Endothelial cell of umbilical vein (primary cell): ENCODE measurements around the gene SUGCT. TPM values are rescaled to one million over a fixed set of nuclear protein-coding genes. Genes with fewer than 3 reads are reported as not detected.

Source experiments
- BruUV-seq: library from RNA; stranded (reverse); fragments of 400-500 nt; replicated peaks from 2 replicates; lab custom pipeline; 2021; lab: Mats Ljungman, UMichigan
- CTCF ChIA-PET: fragments of 300-600, 350-600 bp; sonication (Branson Sonifier 250); formaldehyde crosslinking; loops from one replicate; lab custom pipeline; 2021; ENCODE audit warnings: antibody characterized with exemption, inconsistent platforms; lab: Charles Lee
- POLR2A ChIA-PET: fragments of 300-600, 350-600 bp; sonication (Branson Sonifier 250); formaldehyde crosslinking; loops from one replicate; lab custom pipeline; 2021; ENCODE audit warnings: antibody characterized with exemption, inconsistent platforms; lab: Charles Lee
- DNase-seq: peaks from one replicate; pipeline ENCODE4 v3.0.0-alpha.2; 2011; ENCODE audit warnings: low read depth, low spot score
- FAIRE-seq: peaks from 2 replicates; lab custom pipeline; 2011; peaks lifted over from hg19 to GRCh38; lab: Jason Lieb, UNC
- H2AFZ ChIP-seq: 2 replicates; pipeline ENCODE4 v1.6.0; 2012; ENCODE audit warnings: low read depth, low read length, control low read depth, inconsistent platforms
- H3K27ac ChIP-seq: 2 replicates; pipeline ENCODE4 v1.5.1; 2011; ENCODE audit warnings: low read depth, mild to moderate bottlenecking, control low read depth, low read length, moderate library complexity; ENCODE audit not compliant: insufficient read depth
- H3K27me3 ChIP-seq, 2 experiments: 2 replicates each; pipeline versions ENCODE4 v1.6.0 to v1.6.1; 2011; ENCODE audit warnings: low read length in 2 of 2, mixed read lengths in 1 of 2; ENCODE audit not compliant: control insufficient read depth in 2 of 2, insufficient read depth in 2 of 2
- H3K36me3 ChIP-seq, 2 experiments: 2 replicates in 1 of 2; 3 replicates in 1 of 2; pipeline ENCODE4 v1.5.1; 2011; ENCODE audit warnings: low read length in 2 of 2, mild to moderate bottlenecking in 1 of 2, moderate library complexity in 1 of 2; ENCODE audit not compliant: control insufficient read depth in 2 of 2, insufficient read depth in 2 of 2; ENCODE audit errors: extremely low read depth in 1 of 2
- H3K4me1 ChIP-seq: 3 replicates; pipeline ENCODE4 v1.5.1; 2011; ENCODE audit warnings: mild to moderate bottlenecking, low read length; ENCODE audit not compliant: control insufficient read depth, insufficient read depth; ENCODE audit errors: extremely low read depth
- H3K4me2 ChIP-seq: 2 replicates; pipeline ENCODE4 v1.6.1; 2011; ENCODE audit warnings: low read length, control low read depth, mixed read lengths; ENCODE audit not compliant: insufficient read depth
- H3K4me3 ChIP-seq, 3 experiments: fragments of 200-600 bp in 1 of 3; sonication (generic), shearing (Covaris generic) in 1 of 3; replicated peaks in 1 of 3; 2 replicates each; pipeline ENCODE4 v1.5.1; 2011 to 2016; ENCODE audit warnings: control low read depth in 3 of 3, low read length in 3 of 3, mild to moderate bottlenecking in 2 of 3, inconsistent platforms in 1 of 3, low read depth in 1 of 3, moderate library complexity in 1 of 3; ENCODE audit not compliant: insufficient read depth in 1 of 3
- H3K79me2 ChIP-seq: 2 replicates; pipeline ENCODE4 v1.6.0; 2012; ENCODE audit warnings: low read length, inconsistent platforms; ENCODE audit not compliant: control insufficient read depth, insufficient read depth
- H3K9ac ChIP-seq: replicated peaks from 2 replicates; pipeline ENCODE3; 2011; ENCODE audit warnings: low read length, control low read depth; ENCODE audit not compliant: insufficient read depth; ENCODE audit errors: extremely low read depth
- H3K9me1 ChIP-seq: replicated peaks from 3 replicates; pipeline ENCODE4 v1.6.0; 2011; ENCODE audit warnings: mild to moderate bottlenecking, low read length; ENCODE audit not compliant: control insufficient read depth, insufficient read depth; ENCODE audit errors: extremely low read depth
- H3K9me3 ChIP-seq: replicated peaks from 2 replicates; pipeline ENCODE4 v1.5.1; 2012; ENCODE audit warnings: low read length, inconsistent platforms; ENCODE audit not compliant: control insufficient read depth, insufficient read depth
- H4K20me1 ChIP-seq: replicated peaks from 2 replicates; pipeline ENCODE3; 2011; ENCODE audit warnings: mild to moderate bottlenecking, low read length; ENCODE audit not compliant: control insufficient read depth, insufficient read depth; ENCODE audit errors: extremely low read depth
- EZH2 ChIP-seq: IDR thresholded peaks from 2 replicates; pipeline ENCODE4 v1.6.1; 2012; ENCODE audit warnings: borderline replicate concordance, low read depth, mild to moderate bottlenecking, moderate library complexity, low read length, inconsistent platforms; ENCODE audit not compliant: severe bottlenecking
- GATA2 ChIP-seq: IDR thresholded peaks from 2 replicates; pipeline ENCODE4 v1.7.0; 2011; ENCODE audit warnings: low read depth, mild to moderate bottlenecking, moderate library complexity, mixed read lengths, low read length; ENCODE audit not compliant: insufficient read length, insufficient read depth
- JUN ChIP-seq: IDR thresholded peaks from 2 replicates; pipeline ENCODE4 v1.6.1; 2011; ENCODE audit warnings: borderline replicate concordance, low read depth; ENCODE audit not compliant: insufficient read length, insufficient read depth
- POLR2A ChIP-seq: IDR thresholded peaks from 2 replicates; pipeline ENCODE4 v1.6.1; 2012; ENCODE audit warnings: low read depth, mild to moderate bottlenecking, control low read depth, low read length
- dilution Hi-C: fragments of 300-500 bp; cut with MboI; formaldehyde crosslinking; loops from one replicate; pipeline ENCODE4 v1.15.0; 2019; ENCODE audit warnings: low sequenced_read_pairs; ENCODE audit not compliant: extremely low pct_ligation_motif_present
- intact Hi-C: fragments of 100-400 bp; cut with micrococcal nuclease; formaldehyde crosslinking; loops from one replicate; pipeline ENCODE4 v1.10.0; 2022
- polyA plus RNA-seq, 4 experiments: library from polyadenylated mRNA; depleted of rRNA in 3 of 4; stranded (reverse) in 3 of 4; unstranded in 1 of 4; fragments of >200 nt; gene quantifications; 2 replicates each; pipeline versions ENCODE4 v1.2.1 to v1.2.3, GENCODE V29; 2011 to 2012; ENCODE audit warnings: missing spikeins in 1 of 4
- total RNA-seq: library from RNA; stranded (reverse); gene quantifications from 2 replicates; pipeline ENCODE4 v1.2.3, GENCODE V29; 2021
- TF ChIP-seq, protein P1 (sequence below): IDR thresholded peaks from 2 replicates; pipeline ENCODE4 v1.6.1; 2011; ENCODE audit not compliant: insufficient read depth, insufficient read length

SUGCT gene
- total and polyA plus RNA-seq, 2 donors (not counting 3 experiments of a cell fraction or from before 2014, with no cell fraction given) = 1.2 to 1.4 TPM

DNA sequence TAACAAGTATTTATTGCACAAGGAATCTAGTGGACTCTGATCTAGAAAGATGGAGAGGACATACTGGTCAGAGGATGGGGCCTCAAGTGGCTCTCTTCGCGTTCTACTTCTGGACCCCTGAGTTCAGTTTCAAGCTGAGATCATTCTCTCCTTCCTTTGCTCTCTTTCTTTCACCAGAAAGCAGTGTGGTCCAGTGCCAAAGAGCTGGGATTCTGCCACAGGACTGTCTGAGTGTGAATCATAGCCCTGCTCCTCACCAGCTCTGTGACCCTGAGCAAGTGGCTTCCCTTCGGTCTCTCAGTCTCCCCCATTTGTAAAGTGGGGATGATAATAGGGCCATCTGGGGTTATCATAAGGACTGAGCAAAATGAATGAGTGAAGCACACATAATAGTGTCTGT is 715.2 kb downstream of the SUGCT start:
- no TSS peak for BruUV-seq
- Histone ChIP-seq H3K9me3 (no peaks in the 10 kb centered on the region), H3K9me1 (no peaks in the 10 kb centered on the region), H3K9ac (no peak overlapping the region), H2AFZ (no peak overlapping the region), H3K4me1 (no peaks in the 10 kb centered on the region), H3K27ac (no peak overlapping the region), H3K4me3 (no peak overlapping the region), H3K79me2 (no peaks in the 10 kb centered on the region), H3K36me3 (no peaks in the 10 kb centered on the region), H4K20me1 (no peaks in the 10 kb centered on the region), H3K27me3 (no peaks in the 10 kb centered on the region), H3K4me2 (no peak overlapping the region)
- FAIRE-seq (no peak), DNase-seq (no peak)
- no peak for TF ChIP-seq POLR2A
- TF ChIP-seq EZH2 = no peak
- TF ChIP-seq GATA2 = no peak
- dilution Hi-C loops = no loop called here
- ChIA-PET CTCF (no interaction called here), POLR2A (no interaction called here)
- intact Hi-C loops = no loop called here

DNA sequence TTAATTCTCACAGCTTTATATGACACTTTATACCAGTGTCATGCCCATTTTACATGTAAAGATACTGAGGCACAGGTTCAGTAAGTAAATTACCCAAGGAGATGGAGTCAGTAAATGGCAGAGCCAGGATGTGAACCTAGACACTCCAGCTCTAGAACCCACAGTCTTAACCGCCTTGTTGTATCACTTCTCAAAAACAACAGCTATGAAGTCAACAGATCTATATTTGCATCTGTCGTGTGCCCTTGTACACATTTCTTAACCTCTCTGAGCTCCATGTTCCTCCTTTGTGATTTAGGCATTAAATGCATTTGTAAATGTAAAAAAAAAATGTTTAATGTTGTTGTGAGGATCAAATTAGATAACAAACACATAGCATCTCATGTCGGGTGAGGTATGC is 716.2 kb downstream of the SUGCT start:
- Histone ChIP-seq H3K79me2 (no peaks in the 10 kb centered on the region), H3K4me2 (no peak overlapping the region), H4K20me1 (no peaks in the 10 kb centered on the region), H3K27me3 (no peaks in the 10 kb centered on the region), H3K27ac (no peak overlapping the region), H3K4me1 (no peaks in the 10 kb centered on the region), H3K9me3 (no peaks in the 10 kb centered on the region), H3K9ac (no peak overlapping the region), H3K9me1 (no peaks in the 10 kb centered on the region), H3K36me3 (no peaks in the 10 kb centered on the region), H3K4me3 (no peak overlapping the region), H2AFZ (no peak overlapping the region)
- TF ChIP-seq, protein P1, sequence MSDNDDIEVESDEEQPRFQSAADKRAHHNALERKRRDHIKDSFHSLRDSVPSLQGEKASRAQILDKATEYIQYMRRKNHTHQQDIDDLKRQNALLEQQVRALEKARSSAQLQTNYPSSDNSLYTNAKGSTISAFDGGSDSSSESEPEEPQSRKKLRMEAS = no peak
- TF ChIP-seq JUN = no peak
- FAIRE-seq = no peak
- no TSS peak for BruUV-seq
- DNase-seq = no peak
- ChIA-PET CTCF (no interaction called here), POLR2A (no interaction called here)
- intact Hi-C loops = no loop called here
- dilution Hi-C loops = no loop called here
